K562 (cell line): ENCODE measurements around the gene RNF217. TPM values are rescaled to one million over a fixed set of nuclear protein-coding genes. Genes with fewer than 3 reads are reported as not detected.

Experiments used
- BACH1 ChIP-seq: fragments of 200-800 bp; sonication (Bioruptor generic); IDR thresholded peaks from 2 replicates; pipeline ENCODE4 v1.6.1; 2016; ENCODE audit warnings: missing genetic modification characterization, missing compliant biosample characterization
- CTBP1 ChIP-seq: fragments of 450-650 bp; IDR thresholded peaks from 2 replicates; pipeline ENCODE4 v1.6.1; 2016; ENCODE audit warnings: borderline replicate concordance
- HNRNPH1 ChIP-seq: fragments of 200-400 bp; formaldehyde crosslinking; optimal IDR thresholded peaks from 2 replicates; pipeline ENCODE3; 2017; ENCODE audit warnings: low read depth, mild to moderate bottlenecking, low read length, moderate library complexity
- ILK ChIP-seq: fragments of 450-650 bp; IDR thresholded peaks from 2 replicates; pipeline ENCODE4 v1.6.1; 2016; ENCODE audit warnings: missing genetic modification characterization, low read depth, mild to moderate bottlenecking, missing compliant biosample characterization, moderate library complexity, borderline replicate concordance
- MAFF ChIP-seq: IDR thresholded peaks from 2 replicates; pipeline ENCODE4 v1.6.1; 2012; ENCODE audit warnings: low read length, improper control_type of control experiment
- NCOR1 ChIP-seq: fragments of 450-650 bp; IDR thresholded peaks from 2 replicates; pipeline ENCODE4 v1.6.1; 2016; ENCODE audit warnings: mild to moderate bottlenecking, moderate library complexity
- NR2C1 ChIP-seq, 2 experiments: fragments of 450-650 bp; IDR thresholded peaks; 2 replicates each; pipeline ENCODE4 v1.6.1; 2017; ENCODE audit warnings: mild to moderate bottlenecking in 2 of 2, antibody characterized with exemption in 1 of 2, inconsistent platforms in 1 of 2, missing compliant biosample characterization in 1 of 2, missing genetic modification characterization in 1 of 2
- PHB ChIP-seq: fragments of 250-450 bp; sonication (Bioruptor Pico); IDR thresholded peaks from 2 replicates; pipeline ENCODE4 v1.5.0; 2021
- POLR2H ChIP-seq: IDR thresholded peaks from 2 replicates; pipeline ENCODE4 v1.6.1; 2016; ENCODE audit warnings: missing genetic modification characterization, low read depth, mild to moderate bottlenecking, control low read depth, missing compliant biosample characterization, moderate library complexity
- PTTG1 ChIP-seq: fragments of 450-650 bp; IDR thresholded peaks from 2 replicates; pipeline ENCODE4 v1.6.1; 2016; ENCODE audit warnings: low read depth, mild to moderate bottlenecking, missing genetic modification characterization, missing compliant biosample characterization
- RBFOX2 ChIP-seq: fragments of 200-400 bp; formaldehyde crosslinking; IDR thresholded peaks from 2 replicates; pipeline ENCODE4 v1.6.1; 2017; ENCODE audit warnings: low read depth, mild to moderate bottlenecking, low read length, moderate library complexity
- SIN3A ChIP-seq, 2 experiments: fragments of 150-350 bp in 1 of 2; IDR thresholded peaks; 2 replicates each; pipeline ENCODE4 v1.6.1; 2011 to 2016; ENCODE audit warnings: borderline replicate concordance in 2 of 2, low read depth in 2 of 2, low read length in 2 of 2, mild to moderate bottlenecking in 2 of 2, moderate library complexity in 2 of 2; ENCODE audit not compliant: control insufficient read depth in 1 of 2
- SMARCC2 ChIP-seq: fragments of 450-650 bp; IDR thresholded peaks from 2 replicates; pipeline ENCODE4 v1.6.1; 2017; ENCODE audit warnings: antibody characterized with exemption, moderate library complexity, mild to moderate bottlenecking, low read depth
- TCF7L2 ChIP-seq: fragments of 150-350 bp; IDR thresholded peaks from 2 replicates; pipeline ENCODE4 v1.6.1; 2016; ENCODE audit warnings: low read depth, mild to moderate bottlenecking, low read length, moderate library complexity
- ZFP36 ChIP-seq: fragments of 150-350 bp; IDR thresholded peaks from 2 replicates; pipeline ENCODE4 v1.6.1; 2018; ENCODE audit warnings: low read length, low read depth; ENCODE audit not compliant: partially characterized antibody
- ZNF232 ChIP-seq: sonication (generic); formaldehyde crosslinking; IDR thresholded peaks from 2 replicates; pipeline ENCODE4 v1.8.0; 2022; ENCODE audit warnings: mild to moderate bottlenecking, missing genetic modification reagents
- ZNF274 ChIP-seq: IDR thresholded peaks from 2 replicates; pipeline ENCODE4 v1.6.1; 2011; ENCODE audit warnings: low read depth, mild to moderate bottlenecking, low read length, moderate library complexity, borderline replicate concordance
- ZNF584 ChIP-seq: fragments of 200-800 bp; sonication (Bioruptor generic); IDR thresholded peaks from 2 replicates; pipeline ENCODE4 v1.6.1; 2016; ENCODE audit warnings: low read depth, mild to moderate bottlenecking, missing genetic modification characterization, missing compliant biosample characterization
- ZNF644 ChIP-seq: fragments of 200-800 bp; sonication (Bioruptor generic); IDR thresholded peaks from 2 replicates; pipeline ENCODE4 v1.6.1; 2016; ENCODE audit warnings: low read depth, missing genetic modification characterization, missing compliant biosample characterization
- polyA plus RNA-seq, 8 experiments: library from polyadenylated mRNA; depleted of rRNA in 4 of 8; stranded (reverse) in 5 of 8; unstranded in 3 of 8; fragments of >200 nt; fragmentation: Nextera tagmentation in 2 of 8; fragmentation: Illumina TruSeq in 1 of 8; extraction: Ambion mirVana in 2 of 8; extraction: Trizol in 1 of 8; gene quantifications; 2 replicates each; pipeline versions ENCODE4 v1.2.1 to v1.2.3, GENCODE V29; 2011 to 2014; ENCODE audit warnings: inconsistent platforms in 1 of 8, missing spikeins in 1 of 8
- total RNA-seq, 7 experiments: library from RNA; depleted of rRNA in 6 of 7; stranded (reverse); fragments of >200 nt in 6 of 7; fragmentation: Illumina TruSeq in 2 of 7; extraction: Trizol in 2 of 7; gene quantifications; 2 replicates each; pipeline versions ENCODE4 v1.2.1 to v1.2.3, GENCODE V29; 2011 to 2021; ENCODE audit warnings: low replicate concordance in 1 of 7
- TF ChIP-seq, protein P1 (sequence below), 2 experiments: fragments of 450-650 bp in 1 of 2; sonication (generic) in 1 of 2; formaldehyde crosslinking in 1 of 2; IDR thresholded peaks in 1 of 2; conservative IDR thresholded peaks in 1 of 2; 2 replicates each; pipeline versions ENCODE4 v1.6.1 to v1.8.1; 2016 to 2023; ENCODE audit warnings: mild to moderate bottlenecking in 2 of 2, moderate library complexity in 2 of 2, inconsistent platforms in 1 of 2, missing genetic modification reagents in 1 of 2
- TF ChIP-seq, protein P2 (sequence below), 2 experiments: fragments of 450-650 bp; conservative IDR thresholded peaks; 2 replicates each; pipeline ENCODE4 v1.6.1; 2017; ENCODE audit warnings: mild to moderate bottlenecking in 2 of 2, moderate library complexity in 2 of 2
- TF ChIP-seq, protein P3 (sequence below): fragments of 250-450 bp; sonication (Bioruptor Pico); IDR thresholded peaks from 2 replicates; pipeline ENCODE4 v1.8.0; 2022; ENCODE audit warnings: moderate library complexity, mild to moderate bottlenecking, inconsistent platforms
- TF ChIP-seq, protein P4 (sequence below): fragments of 250-450 bp; sonication (Bioruptor Pico); IDR thresholded peaks from 2 replicates; pipeline ENCODE4 v1.8.0; 2021; ENCODE audit warnings: mild to moderate bottlenecking, moderate library complexity

The RNF217 gene
- total and polyA plus RNA-seq, 9 of the 15 experiments (the other 6 are each of a cell fraction or from before 2014, with no cell fraction given): 2.9 to 25.6 (median 12.0) TPM

DNA sequence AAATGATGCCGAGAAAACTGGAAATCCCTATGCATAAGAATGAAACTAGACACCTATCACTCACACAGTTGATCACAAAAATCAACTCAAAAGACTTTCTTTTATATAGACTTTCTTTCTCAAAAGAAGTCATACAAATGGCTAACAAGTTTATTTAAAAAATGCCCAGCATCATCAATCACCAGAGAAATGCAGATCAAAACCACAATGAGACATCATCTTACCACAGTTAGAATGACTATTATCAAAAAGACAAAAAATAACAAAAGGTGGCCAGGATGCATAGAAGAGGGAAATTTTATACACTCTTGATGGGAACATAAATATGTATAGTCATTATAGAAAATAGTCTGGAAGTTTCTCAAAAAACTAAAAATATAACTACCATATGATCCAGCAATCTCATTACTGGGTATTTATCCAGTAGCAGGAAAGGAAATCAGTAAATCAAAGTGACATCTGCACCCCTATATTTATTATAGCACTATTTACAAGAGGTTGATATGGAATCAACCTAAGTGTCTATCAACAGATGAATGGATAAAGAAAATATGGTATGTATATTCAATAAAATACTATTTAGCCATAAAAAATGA, 3.4 kb upstream of the RNF217 start (continued):
- TF ChIP-seq, protein P1, sequence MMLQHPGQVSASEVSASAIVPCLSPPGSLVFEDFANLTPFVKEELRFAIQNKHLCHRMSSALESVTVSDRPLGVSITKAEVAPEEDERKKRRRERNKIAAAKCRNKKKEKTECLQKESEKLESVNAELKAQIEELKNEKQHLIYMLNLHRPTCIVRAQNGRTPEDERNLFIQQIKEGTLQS (IDR thresholded peaks at IDR 0.05): peak; percentile 98
- TF ChIP-seq, protein P1 (CRISPR knock-in tag; conservative IDR thresholded peaks at IDR 0.05): peak; percentile 84
- TF ChIP-seq, protein P2, sequence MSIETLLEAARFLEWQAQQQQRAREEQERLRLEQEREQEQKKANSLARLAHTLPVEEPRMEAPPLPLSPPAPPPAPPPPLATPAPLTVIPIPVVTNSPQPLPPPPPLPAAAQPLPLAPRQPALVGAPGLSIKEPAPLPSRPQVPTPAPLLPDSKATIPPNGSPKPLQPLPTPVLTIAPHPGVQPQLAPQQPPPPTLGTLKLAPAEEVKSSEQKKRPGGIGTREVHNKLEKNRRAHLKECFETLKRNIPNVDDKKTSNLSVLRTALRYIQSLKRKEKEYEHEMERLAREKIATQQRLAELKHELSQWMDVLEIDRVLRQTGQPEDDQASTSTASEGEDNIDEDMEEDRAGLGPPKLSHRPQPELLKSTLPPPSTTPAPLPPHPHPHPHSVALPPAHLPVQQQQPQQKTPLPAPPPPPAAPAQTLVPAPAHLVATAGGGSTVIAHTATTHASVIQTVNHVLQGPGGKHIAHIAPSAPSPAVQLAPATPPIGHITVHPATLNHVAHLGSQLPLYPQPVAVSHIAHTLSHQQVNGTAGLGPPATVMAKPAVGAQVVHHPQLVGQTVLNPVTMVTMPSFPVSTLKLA (conservative IDR thresholded peaks at IDR 0.05): 0 out of 4 replicates have a peak, but pooled peaks of 1 of the 2 experiments have one; percentile 10
- TF ChIP-seq ZNF232 (CRISPR knock-in tag): no peak
- TF ChIP-seq SMARCC2: peak; percentile 88
- no peak for TF ChIP-seq POLR2H (tag)
- TF ChIP-seq ZFP36: no peak
- no peak for TF ChIP-seq NCOR1
- no peak for TF ChIP-seq ZNF274
- no peak for TF ChIP-seq SIN3A (IDR thresholded peaks at IDR 0.05; ENCODE audit: borderline replicate concordance in 2 of 2, control insufficient read depth in 1 of 2, low read depth in 2 of 2, low read length in 2 of 2)
- TF ChIP-seq BACH1 (tag): no peak
- TF ChIP-seq HNRNPH1: no peak
- peak; percentile 80 for TF ChIP-seq MAFF
- TF ChIP-seq ZNF584 (CRISPR knock-in tag): no peak
- TF ChIP-seq PTTG1 (tag): no peak
- no peak; the same call in 1 of the 2 replicates for TF ChIP-seq NR2C1 (IDR thresholded peaks at IDR 0.05)
- TF ChIP-seq NR2C1 (tag; IDR thresholded peaks at IDR 0.05): no peak
- TF ChIP-seq ILK: no peak
- TF ChIP-seq, protein P3, sequence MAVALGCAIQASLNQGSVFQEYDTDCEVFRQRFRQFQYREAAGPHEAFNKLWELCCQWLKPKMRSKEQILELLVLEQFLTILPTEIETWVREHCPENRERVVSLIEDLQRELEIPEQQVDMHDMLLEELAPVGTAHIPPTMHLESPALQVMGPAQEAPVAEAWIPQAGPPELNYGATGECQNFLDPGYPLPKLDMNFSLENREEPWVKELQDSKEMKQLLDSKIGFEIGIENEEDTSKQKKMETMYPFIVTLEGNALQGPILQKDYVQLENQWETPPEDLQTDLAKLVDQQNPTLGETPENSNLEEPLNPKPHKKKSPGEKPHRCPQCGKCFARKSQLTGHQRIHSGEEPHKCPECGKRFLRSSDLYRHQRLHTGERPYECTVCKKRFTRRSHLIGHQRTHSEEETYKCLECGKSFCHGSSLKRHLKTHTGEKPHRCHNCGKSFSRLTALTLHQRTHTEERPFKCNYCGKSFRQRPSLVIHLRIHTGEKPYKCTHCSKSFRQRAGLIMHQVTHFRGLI: no peak
- TF ChIP-seq, protein P4, sequence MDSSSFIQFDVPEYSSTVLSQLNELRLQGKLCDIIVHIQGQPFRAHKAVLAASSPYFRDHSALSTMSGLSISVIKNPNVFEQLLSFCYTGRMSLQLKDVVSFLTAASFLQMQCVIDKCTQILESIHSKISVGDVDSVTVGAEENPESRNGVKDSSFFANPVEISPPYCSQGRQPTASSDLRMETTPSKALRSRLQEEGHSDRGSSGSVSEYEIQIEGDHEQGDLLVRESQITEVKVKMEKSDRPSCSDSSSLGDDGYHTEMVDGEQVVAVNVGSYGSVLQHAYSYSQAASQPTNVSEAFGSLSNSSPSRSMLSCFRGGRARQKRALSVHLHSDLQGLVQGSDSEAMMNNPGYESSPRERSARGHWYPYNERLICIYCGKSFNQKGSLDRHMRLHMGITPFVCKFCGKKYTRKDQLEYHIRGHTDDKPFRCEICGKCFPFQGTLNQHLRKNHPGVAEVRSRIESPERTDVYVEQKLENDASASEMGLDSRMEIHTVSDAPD (CRISPR knock-in tag): no peak
- no peak for TF ChIP-seq CTBP1
- TF ChIP-seq ZNF644 (tag): no peak
- TF ChIP-seq RBFOX2: no peak
- TF ChIP-seq TCF7L2: no peak
- TF ChIP-seq PHB: no peak
